ENCODE results near the gene KEAP1. TPM values are rescaled to one million over a fixed set of nuclear protein-coding genes. Genes with fewer than 3 reads are reported as not detected.
A peak's percentile ranks its signal among the peaks of the same experiment; 100 is the strongest.

Gene KEAP1
- total RNA-seq, 1 donor from 2014 or later: 53.5 TPM

DNA sequence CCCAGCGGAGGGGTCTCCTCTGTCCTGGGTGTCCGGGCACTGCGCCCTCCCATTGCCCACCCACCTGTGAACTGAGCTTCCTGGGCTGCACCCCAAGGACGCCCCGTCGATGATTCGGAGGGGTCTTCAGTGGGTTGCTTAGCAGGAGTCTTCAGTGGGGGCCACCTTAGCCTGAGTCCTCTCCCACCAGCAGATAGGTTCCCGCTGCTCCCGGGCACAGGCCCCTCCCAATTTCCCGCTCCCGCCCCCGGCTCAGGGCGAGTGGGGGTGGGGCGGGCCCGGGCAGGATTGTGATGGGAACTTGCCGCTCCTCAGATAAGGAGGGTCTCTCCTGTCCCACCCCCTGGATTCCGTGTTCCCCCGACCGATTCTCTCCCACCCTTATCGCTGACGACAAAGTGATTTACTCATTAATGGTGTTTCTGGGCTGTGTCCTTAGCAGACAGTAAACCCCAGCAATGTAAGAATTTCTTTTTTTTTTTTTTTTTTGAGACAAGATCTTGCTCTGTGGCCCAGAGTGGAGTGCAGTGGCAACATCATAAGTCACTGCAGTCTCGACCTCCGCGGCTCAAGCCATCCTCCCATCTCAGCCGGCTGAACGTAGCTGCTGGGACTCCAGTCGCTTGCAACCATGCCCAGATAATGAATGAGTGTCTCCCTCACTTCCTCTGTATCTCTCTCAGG, 14.7 kb upstream of the KEAP1 start:
- peaks cover 41% of the 10 kb centered on the region for H3K4me1 ChIP-seq

DNA sequence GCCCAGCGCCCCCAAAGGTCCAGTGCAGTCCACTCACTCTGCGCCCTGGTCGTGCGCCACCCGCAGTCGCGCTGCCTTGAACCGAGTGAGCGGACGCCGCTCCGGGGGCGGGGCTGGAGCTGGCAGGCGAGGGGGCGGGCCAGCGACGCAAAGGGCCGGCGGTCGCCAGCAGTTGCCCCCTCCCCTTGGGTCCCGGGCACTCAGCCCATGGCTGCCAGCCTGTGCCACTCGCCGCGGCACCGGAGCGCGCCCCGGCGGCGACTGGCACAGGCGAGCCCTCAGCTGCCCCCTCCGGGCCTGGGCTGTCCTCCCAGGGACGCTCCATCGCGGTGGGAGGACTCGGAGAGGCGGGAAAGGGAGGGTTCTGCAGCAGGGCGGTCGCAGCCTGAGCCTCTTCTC, 14.2 kb upstream of the KEAP1 start, which contains the start of gene S1PR5:
TSS of gene S1PR5 (minus strand) at position 87 of the 399 bp plus-strand sequence. CDS start 2,436 bp downstream, outside the sequence.
- H3K36me3 ChIP-seq: no peaks in the 10 kb centered on the region
- TF ChIP-seq POLR2A (IDR thresholded peaks at IDR 0.05): no peak
- TF ChIP-seq, protein P1, sequence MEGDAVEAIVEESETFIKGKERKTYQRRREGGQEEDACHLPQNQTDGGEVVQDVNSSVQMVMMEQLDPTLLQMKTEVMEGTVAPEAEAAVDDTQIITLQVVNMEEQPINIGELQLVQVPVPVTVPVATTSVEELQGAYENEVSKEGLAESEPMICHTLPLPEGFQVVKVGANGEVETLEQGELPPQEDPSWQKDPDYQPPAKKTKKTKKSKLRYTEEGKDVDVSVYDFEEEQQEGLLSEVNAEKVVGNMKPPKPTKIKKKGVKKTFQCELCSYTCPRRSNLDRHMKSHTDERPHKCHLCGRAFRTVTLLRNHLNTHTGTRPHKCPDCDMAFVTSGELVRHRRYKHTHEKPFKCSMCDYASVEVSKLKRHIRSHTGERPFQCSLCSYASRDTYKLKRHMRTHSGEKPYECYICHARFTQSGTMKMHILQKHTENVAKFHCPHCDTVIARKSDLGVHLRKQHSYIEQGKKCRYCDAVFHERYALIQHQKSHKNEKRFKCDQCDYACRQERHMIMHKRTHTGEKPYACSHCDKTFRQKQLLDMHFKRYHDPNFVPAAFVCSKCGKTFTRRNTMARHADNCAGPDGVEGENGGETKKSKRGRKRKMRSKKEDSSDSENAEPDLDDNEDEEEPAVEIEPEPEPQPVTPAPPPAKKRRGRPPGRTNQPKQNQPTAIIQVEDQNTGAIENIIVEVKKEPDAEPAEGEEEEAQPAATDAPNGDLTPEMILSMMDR (IDR thresholded peaks at IDR 0.05): no peak
- TF ChIP-seq POLR2AphosphoS5 (IDR thresholded peaks at IDR 0.05; ENCODE audit: insufficient read depth in 1 of 2, low read depth in 1 of 2): no peak
- no peak for DNase-seq (ENCODE audit: extremely low spot score in 2 of 2)
- H3K4me3 ChIP-seq: peak within 1 kb of the TSS; percentile 37 to 51
- peak within 1 kb of the TSS; percentile 48 for H3K27ac ChIP-seq
- H3K27me3 ChIP-seq: peaks cover 5% of the 10 kb centered on the region
- intact Hi-C loops (cut with DNase I): no loop called here
- no peaks in the 10 kb centered on the region for H3K9me3 ChIP-seq
- H3K4me1 ChIP-seq: peaks cover 41% of the 10 kb centered on the region

More for the DNA sequence above, 14.7 kb upstream of the KEAP1 start:
- intact Hi-C loops (cut with DNase I): no loop called here
- H3K4me3 ChIP-seq: peak overlapping the region; percentile 37 to 51
- H3K27me3 ChIP-seq: peaks cover 5% of the 10 kb centered on the region
- TF ChIP-seq POLR2A (IDR thresholded peaks at IDR 0.05) (no peak), POLR2AphosphoS5 (IDR thresholded peaks at IDR 0.05; ENCODE audit: insufficient read depth in 1 of 2, low read depth in 1 of 2) (no peak)
- TF ChIP-seq, protein P1 (IDR thresholded peaks at IDR 0.05): no peak
- H3K9me3 ChIP-seq: no peaks in the 10 kb centered on the region
- H3K36me3 ChIP-seq: no peaks in the 10 kb centered on the region
- no peak for DNase-seq (ENCODE audit: extremely low spot score in 2 of 2)
- H3K27ac ChIP-seq: peak overlapping the region; percentile 48

DNA sequence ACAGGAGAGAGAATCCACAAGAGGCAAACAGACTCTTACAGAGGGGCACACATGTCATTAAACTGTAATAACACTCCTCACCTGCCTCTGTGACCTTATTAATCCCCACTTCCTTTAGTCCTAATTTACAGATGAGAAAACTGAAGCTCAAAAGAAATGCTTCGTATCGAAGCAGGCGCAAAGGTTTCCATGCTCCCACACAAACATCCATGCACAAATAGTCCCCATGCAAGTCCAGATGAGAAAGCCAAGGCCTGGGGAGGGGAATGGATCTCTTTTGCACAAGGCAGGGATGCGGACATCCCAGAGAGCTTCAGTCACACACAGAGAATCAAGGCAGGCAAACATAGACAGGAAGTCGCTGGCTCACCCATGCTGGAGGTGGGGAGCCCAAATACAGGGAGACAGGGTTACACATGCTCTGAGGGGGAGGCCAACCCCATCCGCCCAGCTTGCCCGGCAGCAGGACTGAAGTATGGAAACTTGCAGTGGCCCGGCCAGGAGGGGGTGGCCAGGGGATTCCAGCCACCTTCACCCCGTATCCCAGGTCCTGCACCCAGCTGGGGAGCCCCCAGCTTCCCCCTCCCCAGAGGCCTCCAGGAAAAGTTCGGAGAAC, 13.6 kb upstream of the KEAP1 start:
- Histone ChIP-seq H3K36me3 (no peaks in the 10 kb centered on the region), H3K4me3 (peak overlapping the region; percentile 37 to 51), H3K4me1 (peaks cover 41% of the 10 kb centered on the region), H3K9me3 (no peaks in the 10 kb centered on the region), H3K27ac (peak overlapping the region; percentile 48), H3K27me3 (peaks cover 5% of the 10 kb centered on the region)
- intact Hi-C loops (cut with DNase I): no loop called here
- TF ChIP-seq POLR2AphosphoS5 (IDR thresholded peaks at IDR 0.05; ENCODE audit: insufficient read depth in 1 of 2, low read depth in 1 of 2): no peak
- TF ChIP-seq, protein P1 (IDR thresholded peaks at IDR 0.05): no peak
- TF ChIP-seq POLR2A (IDR thresholded peaks at IDR 0.05): no peak
- DNase-seq (ENCODE audit: extremely low spot score in 2 of 2): no peak

DNA sequence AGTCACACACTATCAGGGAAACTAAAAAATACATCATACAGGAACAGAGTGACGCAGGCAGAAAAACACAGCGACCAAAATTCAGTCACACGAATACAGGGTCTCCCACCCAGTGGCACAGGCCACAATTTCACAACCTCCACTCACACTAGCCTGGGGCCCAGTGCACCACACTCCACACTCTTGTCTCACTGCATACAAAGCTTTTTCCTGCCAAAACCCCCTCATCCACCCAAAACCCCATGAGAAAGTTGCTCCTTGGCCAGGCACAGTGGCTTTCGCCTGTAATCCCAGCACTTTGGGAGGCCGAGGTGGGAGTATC, 12.9 kb upstream of the KEAP1 start:
- DNase-seq (ENCODE audit: extremely low spot score in 2 of 2): no peak
- H3K27me3 ChIP-seq: peaks cover 5% of the 10 kb centered on the region
- peak overlapping the region; percentile 48 for H3K27ac ChIP-seq
- H3K4me3 ChIP-seq: peak overlapping the region in 1 of 2 donors; percentile 51
- H3K9me3 ChIP-seq: no peaks in the 10 kb centered on the region
- intact Hi-C loops (cut with DNase I): no loop called here
- peaks cover 34% of the 10 kb centered on the region for H3K4me1 ChIP-seq
- TF ChIP-seq, protein P1 (IDR thresholded peaks at IDR 0.05): no peak
- no peak for TF ChIP-seq POLR2AphosphoS5 (IDR thresholded peaks at IDR 0.05; ENCODE audit: insufficient read depth in 1 of 2, low read depth in 1 of 2)
- no peak for TF ChIP-seq POLR2A (IDR thresholded peaks at IDR 0.05)
- no peaks in the 10 kb centered on the region for H3K36me3 ChIP-seq

All from vagina (tissue), 2 donors.